Endothelial cell of umbilical vein (primary cell): ENCODE data around the gene CCDC40. TPM values are rescaled to one million over a fixed set of nuclear protein-coding genes. Genes with fewer than 3 reads are reported as not detected.

Source experiments
- BruUV-seq: library from RNA; stranded (reverse); fragments of 400-500 nt; replicated peaks from 2 replicates; lab custom pipeline; 2021; lab: Mats Ljungman, UMichigan
- CTCF ChIA-PET: fragments of 300-600, 350-600 bp; sonication (Branson Sonifier 250); formaldehyde crosslinking; loops from one replicate; lab custom pipeline; 2021; ENCODE audit warnings: antibody characterized with exemption, inconsistent platforms; lab: Charles Lee
- POLR2A ChIA-PET: fragments of 300-600, 350-600 bp; sonication (Branson Sonifier 250); formaldehyde crosslinking; loops from one replicate; lab custom pipeline; 2021; ENCODE audit warnings: antibody characterized with exemption, inconsistent platforms; lab: Charles Lee
- DNase-seq: peaks from one replicate; pipeline ENCODE4 v3.0.0-alpha.2; 2011; ENCODE audit warnings: low read depth, low spot score
- FAIRE-seq: peaks from 2 replicates; lab custom pipeline; 2011; peaks lifted over from hg19 to GRCh38; lab: Jason Lieb, UNC
- H2AFZ ChIP-seq: 2 replicates; pipeline ENCODE4 v1.6.0; 2012; ENCODE audit warnings: low read depth, low read length, control low read depth, inconsistent platforms
- H3K27ac ChIP-seq: 2 replicates; pipeline ENCODE4 v1.5.1; 2011; ENCODE audit warnings: low read depth, mild to moderate bottlenecking, control low read depth, low read length, moderate library complexity; ENCODE audit not compliant: insufficient read depth
- H3K27me3 ChIP-seq, 2 experiments: 2 replicates each; pipeline versions ENCODE4 v1.6.0 to v1.6.1; 2011; ENCODE audit warnings: low read length in 2 of 2, mixed read lengths in 1 of 2; ENCODE audit not compliant: control insufficient read depth in 2 of 2, insufficient read depth in 2 of 2
- H3K36me3 ChIP-seq, 2 experiments: 2 replicates in 1 of 2; 3 replicates in 1 of 2; pipeline ENCODE4 v1.5.1; 2011; ENCODE audit warnings: low read length in 2 of 2, mild to moderate bottlenecking in 1 of 2, moderate library complexity in 1 of 2; ENCODE audit not compliant: control insufficient read depth in 2 of 2, insufficient read depth in 2 of 2; ENCODE audit errors: extremely low read depth in 1 of 2
- H3K4me1 ChIP-seq: 3 replicates; pipeline ENCODE4 v1.5.1; 2011; ENCODE audit warnings: mild to moderate bottlenecking, low read length; ENCODE audit not compliant: control insufficient read depth, insufficient read depth; ENCODE audit errors: extremely low read depth
- H3K4me2 ChIP-seq: 2 replicates; pipeline ENCODE4 v1.6.1; 2011; ENCODE audit warnings: low read length, control low read depth, mixed read lengths; ENCODE audit not compliant: insufficient read depth
- H3K4me3 ChIP-seq, 3 experiments: fragments of 200-600 bp in 1 of 3; sonication (generic), shearing (Covaris generic) in 1 of 3; replicated peaks in 1 of 3; 2 replicates each; pipeline ENCODE4 v1.5.1; 2011 to 2016; ENCODE audit warnings: control low read depth in 3 of 3, low read length in 3 of 3, mild to moderate bottlenecking in 2 of 3, inconsistent platforms in 1 of 3, low read depth in 1 of 3, moderate library complexity in 1 of 3; ENCODE audit not compliant: insufficient read depth in 1 of 3
- H3K79me2 ChIP-seq: 2 replicates; pipeline ENCODE4 v1.6.0; 2012; ENCODE audit warnings: low read length, inconsistent platforms; ENCODE audit not compliant: control insufficient read depth, insufficient read depth
- H3K9ac ChIP-seq: replicated peaks from 2 replicates; pipeline ENCODE3; 2011; ENCODE audit warnings: low read length, control low read depth; ENCODE audit not compliant: insufficient read depth; ENCODE audit errors: extremely low read depth
- H3K9me1 ChIP-seq: replicated peaks from 3 replicates; pipeline ENCODE4 v1.6.0; 2011; ENCODE audit warnings: mild to moderate bottlenecking, low read length; ENCODE audit not compliant: control insufficient read depth, insufficient read depth; ENCODE audit errors: extremely low read depth
- H3K9me3 ChIP-seq: replicated peaks from 2 replicates; pipeline ENCODE4 v1.5.1; 2012; ENCODE audit warnings: low read length, inconsistent platforms; ENCODE audit not compliant: control insufficient read depth, insufficient read depth
- H4K20me1 ChIP-seq: replicated peaks from 2 replicates; pipeline ENCODE3; 2011; ENCODE audit warnings: mild to moderate bottlenecking, low read length; ENCODE audit not compliant: control insufficient read depth, insufficient read depth; ENCODE audit errors: extremely low read depth
- CTCF ChIP-seq, 2 donors: IDR thresholded peaks; 1 replicate in 1 of 2; 2 replicates in 1 of 2; pipeline ENCODE4 v1.5.1; 2011; ENCODE audit warnings: low read length in 2 of 2, mild to moderate bottlenecking in 2 of 2, moderate library complexity in 2 of 2, control low read depth in 1 of 2, inconsistent platforms in 1 of 2, low read depth in 1 of 2; ENCODE audit not compliant: insufficient read depth in 1 of 2; ENCODE audit errors: extremely low read depth in 1 of 2
- EZH2 ChIP-seq: IDR thresholded peaks from 2 replicates; pipeline ENCODE4 v1.6.1; 2012; ENCODE audit warnings: borderline replicate concordance, low read depth, mild to moderate bottlenecking, moderate library complexity, low read length, inconsistent platforms; ENCODE audit not compliant: severe bottlenecking
- GATA2 ChIP-seq: IDR thresholded peaks from 2 replicates; pipeline ENCODE4 v1.7.0; 2011; ENCODE audit warnings: low read depth, mild to moderate bottlenecking, moderate library complexity, mixed read lengths, low read length; ENCODE audit not compliant: insufficient read length, insufficient read depth
- JUN ChIP-seq: IDR thresholded peaks from 2 replicates; pipeline ENCODE4 v1.6.1; 2011; ENCODE audit warnings: borderline replicate concordance, low read depth; ENCODE audit not compliant: insufficient read length, insufficient read depth
- MAX ChIP-seq: IDR thresholded peaks from 2 replicates; pipeline ENCODE4 v1.6.1; 2011; ENCODE audit not compliant: insufficient read depth, insufficient read length
- MYC ChIP-seq: IDR thresholded peaks from one replicate; pipeline ENCODE4 v1.6.1; 2011; ENCODE audit warnings: mild to moderate bottlenecking, low read depth, low read length
- POLR2A ChIP-seq: IDR thresholded peaks from 2 replicates; pipeline ENCODE4 v1.6.1; 2012; ENCODE audit warnings: low read depth, mild to moderate bottlenecking, control low read depth, low read length
- POLR2AphosphoS5 ChIP-seq: IDR thresholded peaks from 2 replicates; pipeline ENCODE4 v1.6.1; 2012; ENCODE audit warnings: low read depth, mild to moderate bottlenecking, control low read depth, low read length, moderate library complexity; ENCODE audit not compliant: insufficient read depth
- dilution Hi-C: fragments of 300-500 bp; cut with MboI; formaldehyde crosslinking; loops from one replicate; pipeline ENCODE4 v1.15.0; 2019; ENCODE audit warnings: low sequenced_read_pairs; ENCODE audit not compliant: extremely low pct_ligation_motif_present
- intact Hi-C: fragments of 100-400 bp; cut with micrococcal nuclease; formaldehyde crosslinking; loops from one replicate; pipeline ENCODE4 v1.10.0; 2022
- polyA plus RNA-seq, 4 experiments: library from polyadenylated mRNA; depleted of rRNA in 3 of 4; stranded (reverse) in 3 of 4; unstranded in 1 of 4; fragments of >200 nt; gene quantifications; 2 replicates each; pipeline versions ENCODE4 v1.2.1 to v1.2.3, GENCODE V29; 2011 to 2012; ENCODE audit warnings: missing spikeins in 1 of 4
- total RNA-seq: library from RNA; stranded (reverse); gene quantifications from 2 replicates; pipeline ENCODE4 v1.2.3, GENCODE V29; 2021

Gene CCDC40
- total and polyA plus RNA-seq, 2 donors (not counting 3 experiments of a cell fraction or from before 2014, with no cell fraction given) = 1.4 to 5.5 TPM

GRCh38 chr17:80099291-80100034, 63.0 kb downstream of the CCDC40 start:
- intact Hi-C loops = loop anchor here (10.0 kb wide), 1 partner anchor 265 kb away; no protein-coding TSS in a partner anchor
- POLR2A ChIA-PET = no interaction called here
- no peak overlapping the region for H3K4me2 ChIP-seq
- H3K9me1 ChIP-seq = no peaks in the 10 kb centered on the region
- peaks cover 10% of the 10 kb centered on the region for H3K4me1 ChIP-seq
- H4K20me1 ChIP-seq = no peaks in the 10 kb centered on the region
- H3K9me3 ChIP-seq = no peaks in the 10 kb centered on the region
- no peak for TF ChIP-seq MAX
- no peak for TF ChIP-seq JUN
- no peak for TF ChIP-seq GATA2
- no peak for TF ChIP-seq POLR2AphosphoS5
- TF ChIP-seq CTCF (IDR thresholded peaks at IDR 0.05; ENCODE audit: extremely low read depth in 1 of 2, insufficient read depth in 1 of 2, low read depth in 1 of 2, low read length in 2 of 2) = no peak
- no peak for TF ChIP-seq EZH2
- no peak for TF ChIP-seq MYC
- TF ChIP-seq POLR2A = no peak
- no peak overlapping the region for H3K9ac ChIP-seq
- H3K4me3 ChIP-seq = no peak overlapping the region
- H3K27me3 ChIP-seq = no peaks in the 10 kb centered on the region
- CTCF ChIA-PET = interaction anchor here (0.6 to 2.4 kb wide), 2 partner anchors 16 to 25 kb away, joined by 3 to 21 read pairs; no protein-coding TSS in a partner anchor
- no peaks in the 10 kb centered on the region for H3K36me3 ChIP-seq
- no TSS peak for BruUV-seq
- dilution Hi-C loops = no loop called here
- H3K27ac ChIP-seq = no peak overlapping the region
- DNase-seq (no peak), FAIRE-seq (no peak)
- no peak overlapping the region for H2AFZ ChIP-seq
- no peaks in the 10 kb centered on the region for H3K79me2 ChIP-seq
